ENCODE results near the gene SLX4IP. TPM values are rescaled to one million over a fixed set of nuclear protein-coding genes. Genes with fewer than 3 reads are reported as not detected.

SLX4IP gene
- total RNA-seq, 3 donors from 2014 or later: 5.7 to 9.7 (median 7.7) TPM

DNA sequence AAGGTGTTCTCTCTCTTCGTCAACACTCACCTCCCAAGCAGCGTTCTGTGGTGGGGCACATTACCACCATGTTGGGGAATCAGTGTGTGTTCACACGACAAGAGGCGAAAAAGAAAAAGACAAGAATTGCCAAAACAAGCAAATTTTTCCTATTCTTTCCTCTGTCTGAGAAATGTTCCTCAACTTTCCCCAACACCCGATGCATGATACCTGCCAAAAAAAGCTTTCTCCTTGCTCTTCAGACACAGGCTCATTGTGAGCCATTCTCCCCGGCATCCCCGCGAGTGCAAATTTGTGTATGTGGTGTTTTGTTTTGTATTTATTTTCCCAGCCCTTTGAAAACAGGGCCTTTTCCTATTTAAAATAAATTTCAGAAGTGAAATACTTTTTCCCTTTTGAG is 137.7 kb downstream of the SLX4IP start:
- no peaks in the 10 kb centered on the region for H3K4me1 ChIP-seq (ENCODE audit: low read depth)
- TF ChIP-seq, protein P1, sequence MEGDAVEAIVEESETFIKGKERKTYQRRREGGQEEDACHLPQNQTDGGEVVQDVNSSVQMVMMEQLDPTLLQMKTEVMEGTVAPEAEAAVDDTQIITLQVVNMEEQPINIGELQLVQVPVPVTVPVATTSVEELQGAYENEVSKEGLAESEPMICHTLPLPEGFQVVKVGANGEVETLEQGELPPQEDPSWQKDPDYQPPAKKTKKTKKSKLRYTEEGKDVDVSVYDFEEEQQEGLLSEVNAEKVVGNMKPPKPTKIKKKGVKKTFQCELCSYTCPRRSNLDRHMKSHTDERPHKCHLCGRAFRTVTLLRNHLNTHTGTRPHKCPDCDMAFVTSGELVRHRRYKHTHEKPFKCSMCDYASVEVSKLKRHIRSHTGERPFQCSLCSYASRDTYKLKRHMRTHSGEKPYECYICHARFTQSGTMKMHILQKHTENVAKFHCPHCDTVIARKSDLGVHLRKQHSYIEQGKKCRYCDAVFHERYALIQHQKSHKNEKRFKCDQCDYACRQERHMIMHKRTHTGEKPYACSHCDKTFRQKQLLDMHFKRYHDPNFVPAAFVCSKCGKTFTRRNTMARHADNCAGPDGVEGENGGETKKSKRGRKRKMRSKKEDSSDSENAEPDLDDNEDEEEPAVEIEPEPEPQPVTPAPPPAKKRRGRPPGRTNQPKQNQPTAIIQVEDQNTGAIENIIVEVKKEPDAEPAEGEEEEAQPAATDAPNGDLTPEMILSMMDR (IDR thresholded peaks at IDR 0.05): no peak
- ATAC-seq: no peak
- H3K36me3 ChIP-seq (ENCODE audit: low read depth): no peaks in the 10 kb centered on the region
- no peak overlapping the region for H3K4me3 ChIP-seq
- no peaks in the 10 kb centered on the region for H3K9me3 ChIP-seq
- intact Hi-C loops (cut with DNase I, micrococcal nuclease): no loop called here
- no peak for DNase-seq

DNA sequence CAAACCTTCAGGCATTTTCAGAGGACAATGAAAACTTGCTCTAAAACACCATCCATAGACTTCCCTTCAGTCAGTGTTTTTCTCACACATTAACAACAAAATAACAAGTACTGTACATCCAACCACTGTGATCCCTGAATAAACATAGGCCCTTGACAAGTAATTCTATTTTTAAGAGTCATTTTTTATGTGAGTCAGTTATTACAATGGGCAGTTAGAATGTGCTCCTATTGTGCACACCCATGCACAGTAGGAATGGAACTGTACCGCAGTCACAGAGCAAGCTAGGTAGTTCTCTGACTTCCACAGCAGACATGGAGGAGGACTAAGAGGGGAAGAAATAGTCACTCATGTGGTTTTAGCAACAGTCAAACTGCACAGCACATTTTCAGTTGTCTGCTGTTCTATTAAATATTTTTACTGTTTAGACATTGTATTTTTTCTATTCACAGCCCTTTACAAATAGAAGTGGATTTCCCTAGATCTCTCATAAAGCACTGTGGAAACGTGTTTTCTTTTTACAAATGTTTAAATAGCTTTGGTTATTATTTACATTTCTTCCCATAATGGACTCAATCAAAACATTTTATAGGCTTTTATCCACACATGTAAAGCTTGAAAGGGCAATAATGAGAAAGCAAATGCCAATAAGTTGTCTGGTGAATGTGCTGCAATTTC is 138.3 kb downstream of the SLX4IP start:
- intact Hi-C loops (cut with DNase I, micrococcal nuclease): no loop called here
- H3K4me1 ChIP-seq (ENCODE audit: low read depth): no peaks in the 10 kb centered on the region
- DNase-seq (no peak), ATAC-seq (peak; percentile 53)
- no peak overlapping the region for H3K4me3 ChIP-seq
- H3K36me3 ChIP-seq (ENCODE audit: low read depth): no peaks in the 10 kb centered on the region
- TF ChIP-seq, protein P1 (IDR thresholded peaks at IDR 0.05): no peak
- no peaks in the 10 kb centered on the region for H3K9me3 ChIP-seq

DNA sequence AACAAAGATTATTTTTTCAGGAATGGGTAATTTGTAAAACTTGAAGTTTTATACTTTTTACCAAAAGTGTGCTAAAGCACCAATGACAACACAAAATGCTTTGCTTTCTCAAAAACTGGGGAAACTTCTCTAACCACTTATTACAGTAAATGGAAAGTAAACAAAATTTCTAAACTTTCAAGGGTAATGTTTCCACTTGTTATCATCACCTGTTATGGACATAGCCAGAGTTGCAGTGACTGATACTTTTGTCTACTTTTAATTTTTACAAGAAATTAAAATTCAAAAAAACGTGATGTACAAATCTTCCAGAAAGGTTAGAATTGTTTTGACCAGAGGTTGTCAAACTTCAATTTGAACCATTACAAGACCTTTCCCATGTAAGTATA is 138.8 kb downstream of the SLX4IP start:
- no peaks in the 10 kb centered on the region for H3K4me1 ChIP-seq (ENCODE audit: low read depth)
- no peaks in the 10 kb centered on the region for H3K9me3 ChIP-seq
- TF ChIP-seq, protein P1 (IDR thresholded peaks at IDR 0.05): no peak
- no peak overlapping the region for H3K4me3 ChIP-seq
- DNase-seq (no peak), ATAC-seq (no peak)
- H3K36me3 ChIP-seq (ENCODE audit: low read depth): no peaks in the 10 kb centered on the region
- intact Hi-C loops (cut with DNase I, micrococcal nuclease): no loop called here

DNA sequence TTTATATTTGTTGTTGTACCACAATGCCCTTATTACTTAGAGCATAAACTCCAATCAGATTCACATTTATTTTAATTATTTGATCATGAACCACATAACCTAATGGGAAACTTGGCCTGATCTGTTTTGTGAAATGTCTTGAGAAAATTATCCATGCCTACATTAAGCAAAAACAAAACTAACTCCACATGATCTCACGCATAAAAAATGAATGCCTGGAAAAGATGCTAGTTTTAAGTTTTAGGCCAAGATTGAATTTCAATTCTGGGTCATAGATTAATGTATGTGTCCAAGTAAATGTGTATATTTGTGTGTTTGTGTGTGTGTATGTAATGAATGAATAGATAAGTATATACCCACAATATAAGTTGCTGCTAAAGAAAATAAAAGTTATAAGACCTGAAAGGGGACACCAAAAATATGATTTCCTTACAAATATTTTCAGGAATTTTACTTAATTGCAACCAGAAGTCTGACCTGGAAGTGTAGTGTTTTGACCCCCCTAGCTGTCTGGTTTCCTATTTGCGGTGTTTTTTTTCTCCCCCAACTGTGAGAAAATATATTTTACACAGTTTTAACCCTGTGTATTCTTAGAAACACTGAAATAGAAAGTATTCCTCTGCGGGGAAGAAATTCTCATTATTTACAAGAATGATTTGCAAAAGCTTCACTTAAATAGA is 141.4 kb downstream of the SLX4IP start:
- H3K36me3 ChIP-seq (ENCODE audit: low read depth): no peaks in the 10 kb centered on the region
- no peak overlapping the region for H3K4me3 ChIP-seq
- H3K9me3 ChIP-seq: no peaks in the 10 kb centered on the region
- no peaks in the 10 kb centered on the region for H3K4me1 ChIP-seq (ENCODE audit: low read depth)
- DNase-seq (no peak), ATAC-seq (no peak)
- TF ChIP-seq, protein P1 (IDR thresholded peaks at IDR 0.05): no peak
- intact Hi-C loops (cut with DNase I, micrococcal nuclease): no loop called here

DNA sequence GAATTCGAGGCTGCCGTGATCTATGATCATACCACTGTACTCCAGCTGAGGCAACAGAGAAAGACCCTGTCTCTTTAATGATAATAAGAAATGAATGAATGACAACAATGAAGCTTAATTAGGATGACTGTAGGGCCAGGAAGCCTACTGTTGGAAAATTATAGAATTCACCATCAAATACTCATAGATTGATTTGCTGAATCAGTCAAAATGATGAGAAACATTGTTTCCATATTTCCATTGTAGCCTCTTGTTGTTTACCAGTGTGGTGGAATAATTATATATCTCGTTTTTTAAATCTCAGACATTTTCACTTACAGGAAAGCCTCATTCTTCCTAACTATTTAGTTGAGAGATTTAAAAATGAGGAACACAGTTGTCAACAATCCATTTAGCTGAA is 142.5 kb downstream of the SLX4IP start:
- Histone ChIP-seq H3K36me3 (ENCODE audit: low read depth) (no peaks in the 10 kb centered on the region), H3K9me3 (no peaks in the 10 kb centered on the region), H3K4me3 (no peak overlapping the region), H3K4me1 (ENCODE audit: low read depth) (no peaks in the 10 kb centered on the region)
- intact Hi-C loops (cut with DNase I, micrococcal nuclease): no loop called here
- TF ChIP-seq, protein P1 (IDR thresholded peaks at IDR 0.05): no peak
- DNase-seq: no peak
- ATAC-seq: no peak

Data from mucosa of descending colon (tissue), 3 donors.